SK-N-SH treated with all-trans-retinoic acid at 6 μM for 48 hours (cell line): ENCODE data around the gene PPM1B.
A peak's percentile ranks its signal among the peaks of the same experiment; 100 is the strongest.

Experiments used
- ATAC-seq: fragments of 200-7000 bp; cut with Tn5 transposase; 3 replicates; pipeline ENCODE4 v1.9.1; 2020; ENCODE audit warnings: mild to moderate bottlenecking, moderate library complexity
- CREB5 ChIP-seq: fragments of 250-450 bp; sonication (Bioruptor Pico); IDR thresholded peaks from 2 replicates; pipeline ENCODE4 v1.5.1; 2020; ENCODE audit warnings: low read depth, mild to moderate bottlenecking, moderate library complexity
- CSDC2 ChIP-seq: fragments of 250-450 bp; sonication (Bioruptor Pico); IDR thresholded peaks from 2 replicates; pipeline ENCODE4 v1.5.0; 2020; ENCODE audit warnings: mild to moderate bottlenecking, moderate library complexity
- PATZ1 ChIP-seq: fragments of 250-450 bp; sonication (Bioruptor Pico); IDR thresholded peaks from 2 replicates; pipeline ENCODE4 v1.8.0; 2020; ENCODE audit warnings: mild to moderate bottlenecking, moderate library complexity, borderline replicate concordance
- PPARA ChIP-seq: fragments of 250-450 bp; sonication (Bioruptor Pico); IDR thresholded peaks from 2 replicates; pipeline ENCODE4 v1.5.0; 2020; ENCODE audit warnings: mild to moderate bottlenecking, borderline replicate concordance
- SNAI2 ChIP-seq: fragments of 250-450 bp; sonication (Bioruptor Pico); IDR thresholded peaks from 2 replicates; pipeline ENCODE4 v1.5.0; 2020; ENCODE audit warnings: mild to moderate bottlenecking, moderate library complexity
- TSHZ2 ChIP-seq: fragments of 250-450 bp; sonication (Bioruptor Pico); IDR thresholded peaks from 2 replicates; pipeline ENCODE4 v1.5.0; 2020; ENCODE audit warnings: mild to moderate bottlenecking, moderate library complexity
- ZFP3 ChIP-seq: fragments of 250-450 bp; sonication (Bioruptor Pico); IDR thresholded peaks from 2 replicates; pipeline ENCODE4 v1.5.0; 2020; ENCODE audit warnings: mild to moderate bottlenecking, moderate library complexity
- ZNF565 ChIP-seq: fragments of 450-650 bp; formaldehyde crosslinking; conservative IDR thresholded peaks from 2 replicates; pipeline ENCODE4 v1.5.0; 2020; ENCODE audit warnings: low read depth, mild to moderate bottlenecking, moderate library complexity
- ZNF70 ChIP-seq: fragments of 450-650 bp; formaldehyde crosslinking; IDR thresholded peaks from 2 replicates; pipeline ENCODE4 v1.5.0; 2020; ENCODE audit warnings: mild to moderate bottlenecking, moderate library complexity
- ZNF8 ChIP-seq: fragments of 450-650 bp; formaldehyde crosslinking; IDR thresholded peaks from 2 replicates; pipeline ENCODE4 v1.5.0; 2020; ENCODE audit warnings: mild to moderate bottlenecking, moderate library complexity

PPM1B gene

DNA sequence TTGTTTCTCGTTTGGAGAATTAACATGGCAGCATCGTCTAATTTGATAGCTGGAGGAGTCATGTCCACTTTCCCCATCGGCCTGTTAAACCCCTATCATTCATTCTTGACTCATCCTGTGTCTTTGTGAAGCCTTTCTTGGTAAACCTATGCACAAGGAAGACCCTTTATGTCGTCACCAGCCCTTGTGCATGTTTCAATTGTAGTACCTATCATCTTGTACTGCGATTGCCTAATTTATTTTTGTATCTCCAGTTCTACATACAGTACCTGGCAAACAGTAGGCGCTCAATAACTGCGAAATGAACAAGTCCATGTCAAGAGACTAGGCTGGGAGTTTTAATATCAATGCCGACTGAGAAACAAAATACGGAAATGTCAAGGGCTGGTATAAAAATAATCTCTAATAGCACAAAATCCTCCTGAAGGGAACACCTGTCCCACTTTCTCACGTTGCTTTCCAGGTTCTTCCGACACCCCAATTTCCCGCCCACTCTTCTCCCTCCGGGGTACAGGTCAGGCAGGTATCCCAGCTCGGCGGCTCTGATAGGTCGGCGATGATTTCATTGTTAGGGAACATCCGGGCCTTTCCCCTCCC lies 1.3 kb upstream of the PPM1B start:
- no peak for ATAC-seq
- TF ChIP-seq CREB5 (0 out of 2 replicates have a peak, but pooled peaks have one; percentile 42), PPARA (CRISPR knock-in tag) (no peak), TSHZ2 (0 out of 2 replicates have a peak, but pooled peaks have one; percentile 42), ZNF8 (CRISPR knock-in tag) (no peak), ZFP3 (CRISPR knock-in tag) (peak; percentile 69; the same call in 1 of the 2 replicates), PATZ1 (CRISPR knock-in tag) (0 out of 2 replicates have a peak, but pooled peaks have one; percentile 85), CSDC2 (0 out of 2 replicates have a peak, but pooled peaks have one; percentile 48), SNAI2 (CRISPR knock-in tag) (peak; percentile 84; the same call in 1 of the 2 replicates)

DNA sequence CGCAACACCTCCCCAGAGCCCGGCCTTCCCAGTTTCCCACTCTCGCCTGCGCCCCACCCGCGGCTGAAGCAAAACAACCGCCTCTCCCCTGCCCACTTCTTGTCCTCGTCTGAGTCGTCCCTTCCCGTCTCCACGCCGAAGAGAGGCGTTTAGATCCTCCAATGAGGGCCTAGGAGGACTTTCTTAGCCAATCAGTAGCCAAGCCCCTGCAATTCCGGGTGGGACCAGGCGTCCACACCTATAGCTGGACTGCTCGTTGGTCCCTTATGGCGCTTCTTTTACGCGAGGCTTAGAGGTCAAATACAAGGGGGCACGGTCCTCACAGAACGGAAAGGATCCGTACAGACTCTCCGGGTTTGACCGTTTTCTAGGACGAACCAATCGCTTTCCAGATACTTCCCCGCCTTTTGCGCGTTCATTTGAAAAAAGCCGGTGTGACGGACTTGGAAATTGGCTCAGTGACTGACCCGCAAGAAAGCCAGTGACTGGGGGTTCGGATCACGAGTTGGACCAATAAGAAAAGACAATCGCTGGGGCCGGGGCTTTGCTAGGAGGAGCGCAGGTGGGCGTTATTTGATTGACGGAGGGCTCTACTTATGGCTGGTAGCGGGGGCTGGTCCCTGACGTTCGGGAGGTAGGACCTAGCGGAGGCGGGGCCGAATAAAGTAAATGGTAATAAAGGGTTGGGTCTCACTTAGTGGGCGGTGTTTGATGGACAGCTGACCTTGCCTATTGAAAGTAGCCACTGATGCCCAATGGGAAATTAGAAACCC lies 581 bp upstream of the PPM1B start:
- TF ChIP-seq TSHZ2 (no peak), ZNF70 (CRISPR knock-in tag) (peak; percentile 87), ZNF565 (CRISPR knock-in tag) (no peak), PATZ1 (CRISPR knock-in tag) (peak; percentile 4; the same call in 1 of the 2 replicates), CREB5 (0 out of 2 replicates have a peak, but pooled peaks have one; percentile 2)
- TF ChIP-seq, all 23 proteins: peak for 3
- peak; percentile 92 for ATAC-seq

DNA sequence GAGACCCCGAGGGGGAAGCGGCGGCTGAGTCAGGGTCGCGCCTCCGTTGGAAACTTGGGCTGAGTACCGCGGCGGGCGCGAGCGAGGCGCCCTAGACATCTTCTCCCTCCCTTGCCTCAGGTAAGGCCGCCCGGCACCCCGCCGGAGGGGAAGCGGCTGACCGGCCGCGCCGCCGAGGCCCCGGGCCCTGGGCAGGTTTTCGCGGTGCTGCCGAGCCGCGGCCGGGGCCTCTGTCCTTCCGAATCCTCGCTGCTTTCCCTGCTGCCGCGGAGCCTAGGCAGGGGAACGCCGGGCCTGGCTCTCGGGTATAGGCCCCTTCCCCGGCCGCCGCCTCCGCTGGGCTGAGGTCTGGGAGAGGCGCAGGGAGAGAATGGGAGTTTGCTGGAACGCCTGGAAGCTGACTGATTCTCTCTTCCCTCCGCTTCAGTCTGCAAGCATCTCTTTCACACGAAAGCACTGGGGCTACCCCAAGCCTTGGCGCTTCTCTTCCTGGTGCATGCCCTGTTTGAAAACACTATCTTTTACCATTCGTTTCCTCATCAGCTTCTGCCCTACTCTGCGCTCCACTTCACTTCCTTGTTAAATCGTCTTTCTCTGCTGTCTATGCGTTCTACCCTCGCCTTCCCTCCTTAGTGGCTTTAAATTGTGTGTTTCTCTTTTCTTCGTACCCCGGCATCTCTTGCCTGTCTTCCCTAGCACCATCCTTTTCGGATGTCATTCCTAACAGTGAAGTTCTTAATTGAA lies 652 bp downstream of the PPM1B start:
- peak; percentile 8 for ATAC-seq

More for the DNA sequence above, 652 bp downstream of the PPM1B start:
- TF ChIP-seq CSDC2 = 0 out of 2 replicates have a peak, but pooled peaks have one; percentile 54
- TF ChIP-seq TSHZ2 = no peak
